Measurements from ENCODE around the gene GABARAPL1.

Gene GABARAPL1

GRCh38 chr12:10210225-10210624 is 2.5 kb upstream of the GABARAPL1 start:
- no peak overlapping the region for H3K27ac ChIP-seq (replicated peaks)
- H3K27me3 ChIP-seq (ENCODE audit: insufficient read depth, poor library complexity, severe bottlenecking): no peaks in the 10 kb centered on the region
- H3K4me3 ChIP-seq (replicated peaks; ENCODE audit: insufficient read depth, low read length): no peak overlapping the region
- TF ChIP-seq GABPA (IDR thresholded peaks at IDR 0.05; ENCODE audit: low read depth) (no peak), REST (IDR thresholded peaks at IDR 0.05; ENCODE audit: insufficient replicate concordance, low read depth) (no peak), POLR2AphosphoS5 (IDR thresholded peaks at IDR 0.05; ENCODE audit: low read depth) (no peak), SPI1 (IDR thresholded peaks at IDR 0.05; ENCODE audit: borderline replicate concordance, low read depth) (no peak), CTCF (IDR thresholded peaks at IDR 0.05; ENCODE audit: insufficient read depth, low read length) (no peak)
- no peak for DNase-seq (ENCODE audit: low read depth in 1 of 2, low spot score in 1 of 2)

DNA sequence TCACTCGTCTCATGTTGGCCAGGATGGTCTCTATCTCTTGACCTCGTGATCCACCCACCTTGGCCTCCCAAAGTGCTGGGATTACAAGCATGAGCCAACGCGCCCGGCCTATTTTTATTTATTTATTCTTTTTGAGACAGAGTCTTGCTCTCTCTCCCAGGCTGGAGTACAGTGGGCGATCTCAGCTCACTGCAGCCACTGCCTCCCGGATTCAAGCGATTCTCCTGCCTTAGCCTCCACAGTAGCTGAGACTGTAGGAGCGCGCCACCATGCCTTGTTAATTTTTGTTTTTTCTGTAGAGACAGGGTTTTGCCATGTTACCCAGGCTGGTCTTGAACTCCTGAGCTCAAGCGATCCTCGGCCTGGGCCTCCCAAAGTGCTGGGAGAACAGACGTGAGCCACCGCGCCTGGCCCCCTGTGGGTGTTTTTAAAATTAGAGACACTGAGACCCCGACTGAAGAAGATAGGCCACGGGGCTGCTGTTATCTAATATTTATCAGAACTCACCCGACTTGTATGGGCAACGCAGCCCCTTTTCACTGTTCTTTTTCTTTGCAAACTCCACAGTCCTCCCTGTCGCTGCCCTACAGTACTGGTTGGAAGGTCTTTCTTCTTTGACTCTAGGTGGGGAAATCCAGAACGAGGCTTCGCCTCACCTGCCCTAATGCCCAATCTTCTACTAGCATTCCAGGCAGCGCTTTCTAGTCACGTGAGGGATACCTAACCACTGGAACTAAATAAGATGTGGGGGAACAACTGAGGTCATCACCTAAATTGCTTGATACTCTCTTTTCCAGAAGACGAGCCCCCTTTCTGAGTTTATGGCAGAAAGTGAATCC is 1.4 kb upstream of the GABARAPL1 start:
- Histone ChIP-seq H3K27ac (replicated peaks) (no peak overlapping the region), H3K27me3 (ENCODE audit: insufficient read depth, poor library complexity, severe bottlenecking) (no peaks in the 10 kb centered on the region), H3K4me3 (replicated peaks; ENCODE audit: insufficient read depth, low read length) (no peak overlapping the region)
- no peak for TF ChIP-seq SPI1 (IDR thresholded peaks at IDR 0.05; ENCODE audit: borderline replicate concordance, low read depth)
- no peak for TF ChIP-seq CTCF (IDR thresholded peaks at IDR 0.05; ENCODE audit: insufficient read depth, low read length)
- TF ChIP-seq REST (IDR thresholded peaks at IDR 0.05; ENCODE audit: insufficient replicate concordance, low read depth): no peak
- TF ChIP-seq GABPA (IDR thresholded peaks at IDR 0.05; ENCODE audit: low read depth): no peak
- no peak for TF ChIP-seq POLR2AphosphoS5 (IDR thresholded peaks at IDR 0.05; ENCODE audit: low read depth)
- no peak for DNase-seq (ENCODE audit: low read depth in 1 of 2, low spot score in 1 of 2)

- peak overlapping the region; percentile 73 for H3K4me3 ChIP-seq (replicated peaks; ENCODE audit: insufficient read depth, low read length)
- peak; percentile 80 to 90 for DNase-seq (ENCODE audit: low read depth in 1 of 2, low spot score in 1 of 2)
- H3K27me3 ChIP-seq (ENCODE audit: insufficient read depth, poor library complexity, severe bottlenecking): no peaks in the 10 kb centered on the region
- H3K27ac ChIP-seq (replicated peaks): peak overlapping the region; percentile 90
- TF ChIP-seq SPI1 (IDR thresholded peaks at IDR 0.05; ENCODE audit: borderline replicate concordance, low read depth) (no peak), CTCF (IDR thresholded peaks at IDR 0.05; ENCODE audit: insufficient read depth, low read length) (no peak), GABPA (IDR thresholded peaks at IDR 0.05; ENCODE audit: low read depth) (no peak), POLR2AphosphoS5 (IDR thresholded peaks at IDR 0.05; ENCODE audit: low read depth) (no peak), REST (IDR thresholded peaks at IDR 0.05; ENCODE audit: insufficient replicate concordance, low read depth) (no peak)
Observed at GRCh38 chr12:10211940-10212738, 538 bp upstream of the GABARAPL1 start.

All from HL-60 (cell line).